Thoracic aorta (tissue), 2 donors: ENCODE measurements around the gene SPATA31E1. TPM values are rescaled to one million over a fixed set of nuclear protein-coding genes. Genes with fewer than 3 reads are reported as not detected.
"Not testable (repeated sequence)": the region's sequence is repeated elsewhere in the genome, so short reads cannot be mapped to it uniquely, and the experiment has no call there.

ENCODE experiments used
- ATAC-seq: fragments of 150-250 bp; one replicate; pipeline ENCODE4 v1.8.0; 2017; ENCODE audit warnings: low read depth; ENCODE audit not compliant: insufficient number of reproducible peaks, low FRiP score
- DNase-seq: peaks from one replicate; pipeline ENCODE4 v3.0.0-alpha.2; 2020; ENCODE audit warnings: low spot score
- H3K27ac ChIP-seq, 2 donors: fragments of 200-600 bp; sonication (generic); 1 replicate in 1 of 2; 2 replicates in 1 of 2; pipeline ENCODE4 v1.5.1; 2016; ENCODE audit warnings: mild to moderate bottlenecking in 2 of 2, moderate library complexity in 2 of 2
- H3K27me3 ChIP-seq: fragments of 200-600 bp; sonication (generic); replicated peaks from 2 replicates; pipeline ENCODE4 v1.6.0; 2016; ENCODE audit warnings: mild to moderate bottlenecking; ENCODE audit not compliant: insufficient read depth
- H3K36me3 ChIP-seq: fragments of 200-600 bp; sonication (generic); one replicate; pipeline ENCODE4 v1.5.1; 2016
- H3K4me1 ChIP-seq, 2 donors: fragments of 200-600 bp; sonication (generic); 1 replicate in 1 of 2; 2 replicates in 1 of 2; pipeline versions ENCODE4 v1.5.1 to v1.6.0; 2016; ENCODE audit warnings: low read depth in 2 of 2, mild to moderate bottlenecking in 1 of 2; ENCODE audit not compliant: control insufficient read depth in 1 of 2
- H3K4me3 ChIP-seq: fragments of 200-600 bp; sonication (generic); 2 replicates; pipeline ENCODE4 v1.5.1; 2016; ENCODE audit warnings: mild to moderate bottlenecking
- H3K9me3 ChIP-seq: fragments of 200-600 bp; sonication (generic); 2 replicates; pipeline ENCODE4 v1.5.1; 2016
- total RNA-seq, 2 donors: library from RNA; depleted of rRNA; stranded (reverse); fragments of >200 nt; gene quantifications; one replicate each; pipeline versions ENCODE4 v1.1.0 to v1.2.3, GENCODE V29; 2016
- TF ChIP-seq, protein P1 (sequence below): fragments of 200-600 bp; sonication (generic); IDR thresholded peaks from one replicate; pipeline ENCODE4 v1.5.1; 2019; ENCODE audit warnings: antibody characterized with exemption

Gene SPATA31E1
- total RNA-seq, 2 donors from 2014 or later: not detected

DNA sequence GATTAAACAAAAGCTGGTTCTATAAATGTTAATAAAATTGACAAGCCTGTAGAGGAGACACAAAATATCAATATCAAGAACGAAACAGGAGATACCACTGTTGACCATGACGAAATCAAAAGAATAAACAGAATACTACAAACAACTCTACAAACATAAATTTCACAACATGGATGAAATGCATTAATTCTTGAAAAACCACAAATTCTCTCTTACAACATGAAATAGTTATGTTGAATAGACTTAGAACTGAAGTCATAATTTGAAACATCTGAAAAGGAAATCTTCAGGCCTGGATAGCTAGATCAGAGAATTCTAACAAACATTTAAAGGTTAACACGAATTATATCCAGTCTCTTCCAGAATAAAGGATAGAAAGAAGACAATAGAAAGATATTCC, 28.1 kb downstream of the SPATA31E1 start:
- Histone ChIP-seq H3K4me3 (no peak overlapping the region), H3K27ac (no peak overlapping the region)

DNA sequence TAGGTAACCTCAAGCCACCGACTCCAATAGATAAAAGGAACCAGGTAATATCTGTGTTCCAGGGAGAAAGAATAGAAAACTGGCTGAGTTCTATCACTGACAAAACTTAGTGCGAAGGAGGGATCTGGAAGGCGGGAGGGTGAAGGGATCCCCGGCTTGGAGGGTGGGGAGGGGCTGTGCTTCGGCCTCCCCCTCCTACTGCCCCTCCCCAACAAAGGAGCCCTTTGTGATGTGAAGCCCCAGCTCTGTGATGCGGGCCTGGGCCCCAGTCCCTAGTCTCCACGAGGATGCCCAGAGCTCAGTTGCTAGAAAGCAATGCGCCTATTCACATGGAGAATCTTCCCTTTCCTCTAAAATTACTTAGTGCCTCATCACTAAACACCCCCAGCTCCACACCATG, 35.0 kb downstream of the SPATA31E1 start, which contains the start of gene SPATA31C1:
SPATA31C1 (plus strand) TSS at position 301 of the 400 bp plus-strand sequence.
- not testable (repeated sequence) for H3K27me3 ChIP-seq, ATAC-seq, H3K27ac ChIP-seq, H3K9me3 ChIP-seq, DNase-seq, H3K36me3 ChIP-seq, H3K4me3 ChIP-seq, H3K4me1 ChIP-seq

More for the DNA sequence above, 28.1 kb downstream of the SPATA31E1 start:
- Histone ChIP-seq H3K27me3 (no peaks in the 10 kb centered on the region), H3K36me3 (no peaks in the 10 kb centered on the region), H3K9me3 (no peaks in the 10 kb centered on the region), H3K4me1 (no peaks in the 10 kb centered on the region)
- ATAC-seq (no peak), DNase-seq (no peak)
- TF ChIP-seq, protein P1, sequence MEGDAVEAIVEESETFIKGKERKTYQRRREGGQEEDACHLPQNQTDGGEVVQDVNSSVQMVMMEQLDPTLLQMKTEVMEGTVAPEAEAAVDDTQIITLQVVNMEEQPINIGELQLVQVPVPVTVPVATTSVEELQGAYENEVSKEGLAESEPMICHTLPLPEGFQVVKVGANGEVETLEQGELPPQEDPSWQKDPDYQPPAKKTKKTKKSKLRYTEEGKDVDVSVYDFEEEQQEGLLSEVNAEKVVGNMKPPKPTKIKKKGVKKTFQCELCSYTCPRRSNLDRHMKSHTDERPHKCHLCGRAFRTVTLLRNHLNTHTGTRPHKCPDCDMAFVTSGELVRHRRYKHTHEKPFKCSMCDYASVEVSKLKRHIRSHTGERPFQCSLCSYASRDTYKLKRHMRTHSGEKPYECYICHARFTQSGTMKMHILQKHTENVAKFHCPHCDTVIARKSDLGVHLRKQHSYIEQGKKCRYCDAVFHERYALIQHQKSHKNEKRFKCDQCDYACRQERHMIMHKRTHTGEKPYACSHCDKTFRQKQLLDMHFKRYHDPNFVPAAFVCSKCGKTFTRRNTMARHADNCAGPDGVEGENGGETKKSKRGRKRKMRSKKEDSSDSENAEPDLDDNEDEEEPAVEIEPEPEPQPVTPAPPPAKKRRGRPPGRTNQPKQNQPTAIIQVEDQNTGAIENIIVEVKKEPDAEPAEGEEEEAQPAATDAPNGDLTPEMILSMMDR: no peak

DNA sequence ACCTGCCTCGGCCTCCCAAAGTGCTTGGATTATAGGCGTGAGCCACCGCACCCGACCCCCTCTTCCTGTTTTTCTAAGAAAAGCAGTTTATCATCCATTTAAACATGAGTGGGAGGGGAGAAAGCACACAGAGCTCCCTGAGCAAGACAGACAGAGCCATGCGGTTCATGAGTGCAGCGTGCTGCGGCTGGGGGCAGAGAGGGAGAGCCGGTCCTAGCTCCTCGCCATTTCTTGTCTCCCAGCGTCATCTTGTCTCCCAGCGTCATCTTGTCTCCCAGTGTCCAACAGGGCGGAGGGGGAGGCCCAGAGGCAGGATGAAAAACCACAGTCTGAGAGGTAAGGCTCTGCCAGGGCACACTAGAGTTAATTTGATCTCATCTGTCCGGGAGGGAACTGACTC, 36.3 kb downstream of the SPATA31E1 start:
- H3K4me3 ChIP-seq, ATAC-seq, H3K9me3 ChIP-seq, H3K36me3 ChIP-seq, H3K4me1 ChIP-seq, H3K27me3 ChIP-seq, DNase-seq, H3K27ac ChIP-seq: not testable (repeated sequence)

DNA sequence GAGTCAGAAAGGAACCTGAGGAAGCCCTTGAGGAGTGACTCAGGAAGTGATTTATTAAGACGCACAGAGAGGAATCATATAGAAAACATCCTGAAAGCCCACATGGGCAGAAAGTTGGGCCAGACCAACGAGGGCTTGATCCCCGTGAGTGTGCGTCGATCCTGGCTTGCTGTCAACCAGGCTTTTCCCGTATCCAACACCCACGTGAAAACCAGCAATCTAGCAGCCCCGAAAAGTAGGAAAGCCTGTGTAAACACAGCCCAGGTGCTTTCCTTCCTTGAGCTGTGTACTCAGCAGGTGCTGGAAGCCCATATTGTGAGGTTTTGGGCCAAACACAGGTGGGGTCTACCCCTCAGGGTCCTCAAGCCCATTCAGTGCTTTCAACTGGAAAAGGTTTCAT, 38.9 kb downstream of the SPATA31E1 start:
- H3K27ac ChIP-seq, H3K9me3 ChIP-seq, H3K4me1 ChIP-seq, H3K36me3 ChIP-seq, H3K4me3 ChIP-seq, ATAC-seq, DNase-seq, H3K27me3 ChIP-seq: not testable (repeated sequence)

DNA sequence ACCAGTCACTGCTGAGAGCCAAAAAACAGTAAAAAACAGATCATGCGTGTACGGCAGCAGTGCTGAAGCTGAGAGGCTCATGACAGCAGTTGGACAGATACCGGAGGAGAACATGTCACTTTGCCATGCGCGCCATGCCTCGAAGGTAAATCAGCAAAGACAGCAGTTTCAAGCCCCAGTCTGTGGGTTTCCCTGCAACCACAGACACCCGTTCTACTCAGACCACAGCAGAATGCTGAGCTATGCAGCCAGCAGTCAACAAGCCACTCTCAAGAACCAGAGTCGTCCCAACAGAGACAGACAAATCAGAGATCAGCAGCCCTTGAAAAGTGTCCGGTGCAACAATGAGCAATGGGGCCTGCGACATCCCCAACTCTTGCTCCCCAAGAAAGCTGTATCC, 40.3 kb downstream of the SPATA31E1 start:
- not testable (repeated sequence) for H3K9me3 ChIP-seq, H3K27me3 ChIP-seq, H3K27ac ChIP-seq, ATAC-seq, H3K36me3 ChIP-seq, H3K4me3 ChIP-seq, DNase-seq, H3K4me1 ChIP-seq

DNA sequence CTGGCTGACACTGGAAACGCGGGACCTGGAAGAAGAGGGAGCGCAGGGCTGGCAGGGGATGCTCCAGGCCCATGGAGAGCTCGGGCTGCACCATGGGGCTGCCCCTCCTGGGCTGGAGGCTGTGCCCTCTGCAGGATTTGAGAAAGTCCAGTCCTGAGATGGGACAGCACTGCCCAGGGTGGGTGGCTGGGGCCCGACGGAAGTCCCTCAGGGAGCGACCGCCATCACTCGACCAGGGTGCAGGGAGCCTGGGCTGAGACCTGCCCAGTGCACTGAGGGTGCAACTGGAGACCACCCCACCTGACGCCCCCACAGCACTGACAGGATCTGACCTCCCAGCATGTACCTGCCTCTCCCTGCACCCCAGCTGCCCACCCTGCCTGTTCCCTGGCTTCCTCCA, 42.2 kb downstream of the SPATA31E1 start:
- ATAC-seq, DNase-seq, H3K4me3 ChIP-seq, H3K27me3 ChIP-seq, H3K9me3 ChIP-seq, H3K27ac ChIP-seq, H3K36me3 ChIP-seq, H3K4me1 ChIP-seq: not testable (repeated sequence)

DNA sequence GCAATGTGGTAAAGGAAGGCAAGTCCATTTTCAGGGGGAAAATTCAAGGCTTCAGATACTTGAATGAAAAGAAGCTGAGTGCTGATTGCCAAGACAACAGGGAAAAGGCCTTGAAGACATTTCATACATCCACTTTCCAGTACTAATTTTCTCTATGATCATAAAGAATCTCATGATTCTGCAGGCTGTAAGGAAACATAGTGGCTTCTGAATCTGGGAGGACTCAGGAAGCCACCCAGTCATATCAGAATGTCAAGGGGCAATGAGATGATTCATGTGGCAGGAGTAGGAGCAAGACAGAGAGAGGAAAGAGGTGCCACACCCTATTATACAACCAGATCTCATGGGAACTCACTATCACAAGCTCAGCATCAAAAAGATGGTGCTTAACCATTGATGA, 46.5 kb downstream of the SPATA31E1 start:
- not testable (repeated sequence) for H3K27me3 ChIP-seq, H3K4me3 ChIP-seq, DNase-seq, ATAC-seq, H3K27ac ChIP-seq, H3K36me3 ChIP-seq, H3K4me1 ChIP-seq, H3K9me3 ChIP-seq

DNA sequence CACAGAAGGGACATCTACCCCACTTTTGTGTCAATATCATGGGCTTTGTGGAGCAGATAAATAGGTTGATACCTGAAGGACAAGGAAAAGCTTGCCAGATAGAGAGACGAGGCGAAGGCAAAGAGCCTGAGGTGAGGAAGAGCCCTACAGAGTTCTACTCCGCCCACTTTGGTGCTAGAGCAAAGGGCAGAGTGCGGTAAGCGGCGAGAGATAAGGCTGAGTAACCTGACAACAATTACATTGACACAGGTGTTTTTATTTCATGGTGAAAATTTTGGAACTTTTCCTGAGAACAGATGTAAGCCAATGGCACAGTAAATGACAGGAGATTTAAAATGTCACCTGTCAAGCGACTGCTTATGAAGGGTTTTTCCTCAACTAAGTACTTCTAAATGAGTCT, 51.8 kb downstream of the SPATA31E1 start:
- not testable (repeated sequence) for DNase-seq, ATAC-seq, H3K36me3 ChIP-seq, H3K27me3 ChIP-seq, H3K9me3 ChIP-seq, H3K4me3 ChIP-seq, H3K4me1 ChIP-seq, H3K27ac ChIP-seq

DNA sequence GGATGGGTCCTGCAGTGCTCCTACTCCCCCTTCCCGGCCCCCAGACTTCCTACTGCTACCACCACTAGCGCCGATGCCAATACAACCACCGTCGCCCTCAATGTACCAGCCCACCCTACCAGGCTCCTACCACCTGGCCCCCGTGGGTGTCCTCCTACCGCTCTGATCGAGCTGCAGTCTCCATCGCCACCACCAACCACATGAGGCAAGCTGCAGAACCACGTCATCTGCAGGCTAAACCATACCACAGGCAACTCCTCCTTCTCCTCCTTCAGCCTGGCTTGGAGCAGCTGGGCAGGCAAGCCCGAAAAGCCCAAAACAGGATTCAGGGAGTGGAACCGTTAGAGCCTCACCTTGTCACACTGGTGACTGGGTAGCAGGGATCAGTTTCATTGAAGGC, 54.7 kb downstream of the SPATA31E1 start:
- not testable (repeated sequence) for H3K4me3 ChIP-seq, H3K4me1 ChIP-seq, H3K36me3 ChIP-seq, H3K9me3 ChIP-seq, ATAC-seq, H3K27me3 ChIP-seq, H3K27ac ChIP-seq, DNase-seq

DNA sequence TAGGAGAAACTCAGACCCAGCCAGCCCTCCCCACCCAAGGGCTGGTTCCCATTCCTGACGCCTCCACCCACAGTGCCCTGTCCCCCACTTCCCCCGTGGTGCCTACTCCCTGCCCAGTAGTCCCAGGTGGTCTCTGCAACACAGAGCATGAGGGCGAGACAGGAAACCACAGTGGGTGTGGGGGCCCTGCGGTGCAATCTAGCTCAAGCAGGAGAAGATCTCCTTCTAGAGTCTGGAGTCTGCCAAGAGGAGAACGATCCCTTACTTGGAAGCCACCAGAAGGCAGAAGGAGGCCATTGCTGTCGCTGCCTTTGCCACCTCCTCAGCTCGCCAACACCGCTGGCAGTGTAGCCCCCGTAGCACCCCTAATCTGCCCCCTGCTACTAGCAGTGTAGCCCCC, 55.2 kb downstream of the SPATA31E1 start:
- H3K9me3 ChIP-seq, ATAC-seq, H3K27me3 ChIP-seq, H3K4me1 ChIP-seq, H3K36me3 ChIP-seq, DNase-seq, H3K4me3 ChIP-seq, H3K27ac ChIP-seq: not testable (repeated sequence)

DNA sequence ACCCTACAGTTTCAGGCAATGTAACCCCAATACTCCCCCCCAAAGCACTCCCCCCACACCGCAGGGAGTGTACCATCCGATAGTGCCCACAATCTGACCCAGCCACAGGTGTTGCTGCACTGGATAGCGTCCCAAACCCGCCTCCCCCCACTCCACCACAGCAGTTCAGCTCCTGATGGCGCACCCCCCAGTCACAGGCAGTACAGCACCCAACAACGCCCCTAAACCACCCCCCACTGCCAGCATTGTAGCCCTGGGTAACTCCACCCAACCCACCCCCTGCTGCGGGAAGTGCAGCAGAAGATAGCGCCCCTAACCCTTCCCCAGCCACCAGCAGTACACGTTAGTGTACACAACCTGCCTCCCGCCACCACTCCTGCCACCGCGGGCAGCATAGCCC, 55.7 kb downstream of the SPATA31E1 start:
- H3K27me3 ChIP-seq, H3K4me3 ChIP-seq, H3K27ac ChIP-seq, DNase-seq, H3K9me3 ChIP-seq, ATAC-seq, H3K4me1 ChIP-seq, H3K36me3 ChIP-seq: not testable (repeated sequence)
